H1 (cell line): ENCODE results near the gene TDRD1. TPM values are rescaled to one million over a fixed set of nuclear protein-coding genes. Genes with fewer than 3 reads are reported as not detected.

Experiments used
- CTCF ChIA-PET: fragments of 300-600 bp; sonication (Branson Sonifier 250); formaldehyde crosslinking; loops from one replicate; lab custom pipeline; 2021; ENCODE audit not compliant: partially characterized antibody; lab: Charles Lee
- POLR2A ChIA-PET: fragments of 300-600 bp; sonication (Branson Sonifier 250); formaldehyde crosslinking; loops from one replicate; lab custom pipeline; 2021; ENCODE audit warnings: inconsistent platforms; ENCODE audit not compliant: partially characterized antibody; lab: Charles Lee
- DNase-seq, 2 experiments: peaks; one replicate each; pipeline versions ENCODE4 v3.0.0 to v3.0.0-alpha.2; 2010 to 2022; ENCODE audit warnings: low spot score in 2 of 2, low read depth in 1 of 2, mixed read lengths in 1 of 2
- FAIRE-seq: peaks from 2 replicates; lab custom pipeline; 2011; peaks lifted over from hg19 to GRCh38; lab: Jason Lieb, UNC
- H2AFZ ChIP-seq: 2 replicates; pipeline ENCODE4 v1.8.1; 2012; ENCODE audit warnings: low read length, inconsistent platforms
- H2AK5ac ChIP-seq: 2 replicates; pipeline ENCODE4 v1.6.1; 2013; ENCODE audit warnings: low read depth, low read length
- H2BK120ac ChIP-seq: replicated peaks from 2 replicates; pipeline ENCODE3; 2013; ENCODE audit warnings: low read depth, low read length, inconsistent platforms
- H2BK12ac ChIP-seq: 2 replicates; pipeline ENCODE4 v1.6.1; 2013; ENCODE audit warnings: low read depth, low read length
- H2BK15ac ChIP-seq: 2 replicates; pipeline ENCODE4 v1.6.1; 2013; ENCODE audit warnings: low read length
- H2BK20ac ChIP-seq: 2 replicates; pipeline ENCODE4 v1.6.1; 2013; ENCODE audit warnings: low read length
- H2BK5ac ChIP-seq: 2 replicates; pipeline ENCODE4 v1.6.1; 2013; ENCODE audit warnings: low read depth, low read length
- H3K14ac ChIP-seq: 2 replicates; pipeline ENCODE4 v1.6.1; 2013; ENCODE audit warnings: inconsistent platforms; ENCODE audit not compliant: insufficient read length
- H3K18ac ChIP-seq: 2 replicates; pipeline ENCODE4 v1.6.1; 2013; ENCODE audit warnings: low read length; ENCODE audit errors: extremely low read depth
- H3K23ac ChIP-seq: 2 replicates; pipeline ENCODE4 v1.6.1; 2013; ENCODE audit warnings: inconsistent platforms; ENCODE audit not compliant: insufficient read length
- H3K23me2 ChIP-seq: 2 replicates; pipeline ENCODE4 v1.6.1; 2013; ENCODE audit warnings: low read depth, low read length
- H3K27ac ChIP-seq: 2 replicates; pipeline ENCODE4 v1.6.1; 2011; ENCODE audit warnings: low read depth, low read length, inconsistent platforms
- H3K27me3 ChIP-seq, 4 experiments: replicated peaks in 1 of 4; 1 replicate in 1 of 4; 2 replicates in 3 of 4; pipeline versions ENCODE4 v1.6.1 to v1.8.1; 2011 to 2013; ENCODE audit warnings: low read length in 3 of 4, mild to moderate bottlenecking in 3 of 4, inconsistent platforms in 2 of 4, mixed read lengths in 2 of 4, moderate library complexity in 1 of 4; ENCODE audit not compliant: control insufficient read depth in 3 of 4, insufficient read depth in 3 of 4; ENCODE audit errors: extremely low read depth in 1 of 4
- H3K36me3 ChIP-seq, 4 experiments: 2 replicates each; pipeline versions ENCODE4 v1.6.1 to v1.8.1; 2011 to 2013; ENCODE audit warnings: mild to moderate bottlenecking in 4 of 4, low read length in 3 of 4, moderate library complexity in 2 of 4, control low read depth in 1 of 4, inconsistent platforms in 1 of 4; ENCODE audit not compliant: insufficient read depth in 4 of 4, control insufficient read depth in 2 of 4
- H3K4ac ChIP-seq: replicated peaks from 2 replicates; pipeline ENCODE3; 2013; ENCODE audit warnings: low read length, low read depth, mixed read lengths, inconsistent platforms; ENCODE audit not compliant: insufficient read length
- H3K4me1 ChIP-seq, 4 experiments: replicated peaks in 1 of 4; 1 replicate in 1 of 4; 2 replicates in 3 of 4; pipeline versions ENCODE4 v1.6.1 to v1.8.1; 2011 to 2013; ENCODE audit warnings: low read length in 3 of 4, inconsistent platforms in 2 of 4, mixed read lengths in 1 of 4; ENCODE audit not compliant: insufficient read depth in 4 of 4, control insufficient read depth in 3 of 4
- H3K4me2 ChIP-seq, 2 experiments: 2 replicates each; pipeline versions ENCODE4 v1.6.1 to v1.8.1; 2011 to 2013; ENCODE audit warnings: low read depth in 2 of 2, low read length in 2 of 2, control low read depth in 1 of 2, inconsistent platforms in 1 of 2, mild to moderate bottlenecking in 1 of 2; ENCODE audit not compliant: insufficient read depth in 1 of 2
- H3K4me3 ChIP-seq, 4 experiments: fragments of 200-600, 300-600 bp in 1 of 4; sonication (generic), shearing (Covaris generic), sonication (Bioruptor Twin) in 1 of 4; 2 replicates each; pipeline versions ENCODE4 v1.5.1 to v1.8.1; 2011 to 2016; ENCODE audit warnings: low read length in 4 of 4, low read depth in 3 of 4, control low read depth in 2 of 4, inconsistent platforms in 2 of 4, mild to moderate bottlenecking in 2 of 4, mixed read lengths in 1 of 4, moderate library complexity in 1 of 4; ENCODE audit not compliant: insufficient read depth in 2 of 4; ENCODE audit errors: extremely low read depth in 1 of 4
- H3K56ac ChIP-seq: replicated peaks from 2 replicates; pipeline ENCODE3; 2013; ENCODE audit warnings: low read depth, mild to moderate bottlenecking, mixed read lengths, low read length, inconsistent platforms; ENCODE audit not compliant: insufficient read length
- H3K79me1 ChIP-seq: 2 replicates; pipeline ENCODE4 v1.6.1; 2013; ENCODE audit warnings: low read depth, low read length, control low read depth
- H3K79me2 ChIP-seq, 2 experiments: 2 replicates each; pipeline versions ENCODE4 v1.6.1 to v1.8.1; 2012 to 2013; ENCODE audit warnings: low read length in 2 of 2, mild to moderate bottlenecking in 2 of 2, inconsistent platforms in 1 of 2; ENCODE audit not compliant: insufficient read depth in 2 of 2, control insufficient read depth in 1 of 2
- H3K9ac ChIP-seq, 4 experiments: replicated peaks in 1 of 4; 1 replicate in 1 of 4; 2 replicates in 3 of 4; pipeline versions ENCODE4 v1.6.1 to v1.8.1; 2011 to 2013; ENCODE audit warnings: low read depth in 3 of 4, low read length in 3 of 4, control low read depth in 2 of 4, mild to moderate bottlenecking in 2 of 4, moderate library complexity in 2 of 4, inconsistent platforms in 1 of 4; ENCODE audit errors: extremely low read depth in 1 of 4
- H3K9me3 ChIP-seq, 2 experiments: 2 replicates each; pipeline versions ENCODE4 v1.6.1 to v1.8.1; 2012 to 2013; ENCODE audit warnings: mild to moderate bottlenecking in 2 of 2, moderate library complexity in 2 of 2, control low read depth in 1 of 2, inconsistent platforms in 1 of 2, low read depth in 1 of 2, low read length in 1 of 2, mixed read lengths in 1 of 2; ENCODE audit not compliant: insufficient read depth in 2 of 2
- H4K20me1 ChIP-seq, 2 experiments: replicated peaks in 1 of 2; 2 replicates each; pipeline versions ENCODE3 to v1.8.1; 2011 to 2013; ENCODE audit warnings: inconsistent platforms in 2 of 2, low read length in 2 of 2, mild to moderate bottlenecking in 1 of 2; ENCODE audit not compliant: insufficient read depth in 2 of 2, control insufficient read depth in 1 of 2
- H4K5ac ChIP-seq: 2 replicates; pipeline ENCODE4 v1.6.1; 2013; ENCODE audit warnings: low read length, low read depth, mixed read lengths, inconsistent platforms; ENCODE audit not compliant: insufficient read length
- H4K8ac ChIP-seq: 2 replicates; pipeline ENCODE4 v1.8.0; 2013; ENCODE audit warnings: mild to moderate bottlenecking, moderate library complexity, low read length, inconsistent platforms; ENCODE audit not compliant: insufficient read depth; ENCODE audit errors: extremely low read depth
- H4K91ac ChIP-seq: replicated peaks from 2 replicates; pipeline ENCODE3; 2013; ENCODE audit warnings: low read length, mixed read lengths, inconsistent platforms; ENCODE audit not compliant: insufficient read length
- RNF2 ChIP-seq: fragments of 200-900, 300-1000 bp; sonication (generic); IDR thresholded peaks from 2 replicates; pipeline ENCODE4 v1.7.1; 2016; ENCODE audit warnings: borderline replicate concordance, low read depth, mild to moderate bottlenecking, antibody characterized with exemption, low read length; ENCODE audit not compliant: poor library complexity, severe bottlenecking; ENCODE audit errors: missing control alignments
- SUZ12 ChIP-seq: fragments of 200-600 bp; sonication (generic); IDR thresholded peaks from 2 replicates; pipeline ENCODE4 v1.6.1; 2012; ENCODE audit warnings: mild to moderate bottlenecking, inconsistent platforms, low read length, moderate library complexity, mixed read lengths
- WGBS, 2 experiments: shearing (Covaris generic) in 1 of 2; methylation state at CpG; one replicate each; pipeline versions ENCODE4 v1.1.6 to v1.1.7; 2013 to 2015; ENCODE audit warnings: low lambda C conversion rate in 2 of 2, mixed read lengths in 2 of 2, inconsistent platforms in 1 of 2, low coverage in 1 of 2, missing lambda C conversion rate in 1 of 2; ENCODE audit not compliant: insufficient replicate concordance in 2 of 2, insufficient coverage in 1 of 2, insufficient read length in 1 of 2; ENCODE audit errors: extremely low coverage in 1 of 2, missing lambda C conversion rate in 1 of 2; 5-methylcytosine and 5-hydroxymethylcytosine counted together
- polyA plus RNA-seq, 7 experiments: library from polyadenylated mRNA; depleted of rRNA in 3 of 7; stranded (reverse) in 5 of 7; unstranded in 2 of 7; fragments of >200 nt in 5 of 7; fragments of 200-250 nt in 2 of 7; gene quantifications; 1 replicate in 5 of 7; 2 replicates in 1 of 7; 4 replicates in 1 of 7; pipeline versions ENCODE4 v1.2.1 to v1.2.3, GENCODE V29; 2011 to 2013; ENCODE audit warnings: missing spikeins in 2 of 7, mixed read lengths in 2 of 7
- total RNA-seq: library from RNA; stranded (reverse); fragmentation: NEBNext Ultra II Directional; extraction: Animal tissue kit (Norgen Biotek cat#: 25700); gene quantifications from 2 replicates; pipeline ENCODE4 v1.2.1, GENCODE V29; 2021

TDRD1 gene
- total and polyA plus RNA-seq, 2 of the 8 experiments (the other 6 are each of a cell fraction or from before 2014, with no cell fraction given): 0.02 to 0.71 TPM

GRCh38 chr10:114140036-114140435, 39.1 kb upstream of the TDRD1 start:
- no peak overlapping the region for H3K4me2 ChIP-seq
- no peaks in the 10 kb centered on the region for H3K27me3 ChIP-seq
- no peak overlapping the region for H3K14ac ChIP-seq
- no peak overlapping the region for H2BK120ac ChIP-seq
- WGBS, 2 experiments: 50% methylated on average over 1 of the region's 1 CpG; no CpG with 5 or more reads in 1 of the 2 experiments
- FAIRE-seq: no peak
- no peak overlapping the region for H2BK12ac ChIP-seq
- H2BK5ac ChIP-seq: no peak overlapping the region
- no peak overlapping the region for H3K23ac ChIP-seq
- H4K91ac ChIP-seq: no peak overlapping the region
- no peak overlapping the region for H2BK15ac ChIP-seq
- peaks cover 0 to 2% of the 10 kb centered on the region in 2 experiments for H4K20me1 ChIP-seq
- no peaks in the 10 kb centered on the region for H3K79me2 ChIP-seq
- H4K5ac ChIP-seq: no peak overlapping the region
- no peak overlapping the region for H3K27ac ChIP-seq
- no peak overlapping the region for H3K9ac ChIP-seq
- no peaks in the 10 kb centered on the region for H3K4me1 ChIP-seq
- H3K36me3 ChIP-seq: peaks cover 2 to 23% (median 5%) of the 10 kb centered on the region in 4 experiments; a peak in 5 of 8 replicates
- H3K4ac ChIP-seq: no peak overlapping the region
- TF ChIP-seq SUZ12: no peak
- TF ChIP-seq RNF2: no peak
- H3K79me1 ChIP-seq: no peaks in the 10 kb centered on the region
- no peak overlapping the region for H4K8ac ChIP-seq
- no peak overlapping the region for H3K18ac ChIP-seq
- H2AFZ ChIP-seq: no peak overlapping the region
- ChIA-PET POLR2A (no interaction called here), CTCF (no interaction called here)
- no peaks in the 10 kb centered on the region for H3K9me3 ChIP-seq
- no peak overlapping the region for H3K4me3 ChIP-seq
- no peak overlapping the region for H3K56ac ChIP-seq
- H3K23me2 ChIP-seq: no peaks in the 10 kb centered on the region
- no peak overlapping the region for H2BK20ac ChIP-seq
- DNase-seq: no peak
- no peak overlapping the region for H2AK5ac ChIP-seq
